ENCODE results near the gene PDE9A. TPM values are rescaled to one million over a fixed set of nuclear protein-coding genes. Genes with fewer than 3 reads are reported as not detected.
"Not testable (repeated sequence)": the region's sequence is repeated elsewhere in the genome, so short reads cannot be mapped to it uniquely, and the experiment has no call there.

PDE9A gene
- total RNA-seq: 1 to 10 TPM; 4.0 to 5.6 TPM
- long read RNA-seq, donor 1, partial matches to known transcripts: 1 of 3 reads
- long read RNA-seq, donor 1, other reads (novel, unspliced or antisense): 2 of 3 reads
- long read RNA-seq, donor 2, partial matches to known transcripts: 4 of 6 reads
- long read RNA-seq, donor 2, other reads (novel, unspliced or antisense): 1 of 6 reads

DNA sequence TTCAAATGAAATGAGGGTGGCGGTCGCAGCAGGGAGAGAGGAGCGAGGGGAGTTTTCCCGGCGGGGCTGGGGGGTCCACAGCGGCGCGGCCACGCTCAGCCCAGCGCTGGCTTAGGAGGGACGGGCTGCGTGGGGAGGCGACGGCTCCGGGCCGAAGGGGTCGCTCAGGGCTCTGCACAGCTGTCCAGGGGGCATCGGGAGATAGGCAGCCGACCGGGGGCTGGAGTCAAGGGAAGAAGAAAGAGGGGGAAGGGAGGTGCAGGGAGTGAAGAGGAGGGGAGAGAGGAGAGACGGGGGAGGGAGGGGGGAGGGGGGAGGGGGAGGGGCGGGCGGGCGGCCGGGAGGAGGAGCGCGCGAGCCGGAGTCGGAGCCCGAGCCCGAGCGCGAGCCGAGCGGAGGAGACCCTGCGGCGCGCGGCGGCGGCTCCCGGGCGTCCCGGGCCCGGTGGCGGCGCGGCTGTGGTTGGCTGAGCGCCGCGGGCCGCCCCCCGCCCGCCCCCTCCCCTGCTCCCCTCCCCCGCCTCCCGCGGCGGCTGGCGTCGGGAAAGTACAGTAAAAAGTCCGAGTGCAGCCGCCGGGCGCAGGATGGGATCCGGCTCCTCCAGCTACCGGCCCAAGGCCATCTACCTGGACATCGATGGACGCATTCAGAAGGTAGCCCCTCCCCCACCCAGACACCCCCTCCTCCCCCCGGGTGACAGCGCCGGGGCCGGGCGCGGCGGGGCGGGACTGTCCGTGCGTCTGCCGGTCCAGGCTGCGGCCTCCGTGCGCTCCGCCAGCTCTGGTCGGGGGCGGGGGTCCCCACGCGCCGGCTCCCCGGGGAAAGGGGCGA, at the start of gene PDE9A:
Gene PDE9A, plus strand, starts transcription at position 391 of the 831 bp plus-strand sequence. Its CDS starts 194 bp downstream, at position 585.
- intact Hi-C loops (cut with DNase I): no loop called here
- DNase-seq (ENCODE audit: low spot score): peak; percentile 81

DNA sequence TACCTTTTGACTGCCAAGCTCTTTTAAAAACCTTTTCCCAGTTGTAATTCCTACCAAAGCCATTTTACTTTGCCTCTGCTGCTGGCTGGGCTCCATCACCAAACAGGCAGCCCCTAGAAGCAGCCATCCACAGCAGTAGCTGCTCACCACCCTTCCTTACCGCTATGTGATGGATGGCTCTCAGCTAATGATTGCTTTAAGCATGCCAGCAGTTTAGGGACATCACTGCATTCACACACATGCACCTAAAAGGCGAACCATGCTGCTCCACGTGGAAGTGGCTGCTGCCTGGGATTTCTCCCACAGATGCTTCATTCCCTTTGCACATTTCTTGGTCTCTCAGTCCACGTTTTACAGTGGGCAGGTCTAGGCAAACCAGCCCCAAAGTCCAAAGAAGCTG, 46.3 kb upstream of the PDE9A start:
- peak; percentile 46 for DNase-seq (ENCODE audit: low spot score)
- intact Hi-C loops (cut with DNase I): no loop called here

DNA sequence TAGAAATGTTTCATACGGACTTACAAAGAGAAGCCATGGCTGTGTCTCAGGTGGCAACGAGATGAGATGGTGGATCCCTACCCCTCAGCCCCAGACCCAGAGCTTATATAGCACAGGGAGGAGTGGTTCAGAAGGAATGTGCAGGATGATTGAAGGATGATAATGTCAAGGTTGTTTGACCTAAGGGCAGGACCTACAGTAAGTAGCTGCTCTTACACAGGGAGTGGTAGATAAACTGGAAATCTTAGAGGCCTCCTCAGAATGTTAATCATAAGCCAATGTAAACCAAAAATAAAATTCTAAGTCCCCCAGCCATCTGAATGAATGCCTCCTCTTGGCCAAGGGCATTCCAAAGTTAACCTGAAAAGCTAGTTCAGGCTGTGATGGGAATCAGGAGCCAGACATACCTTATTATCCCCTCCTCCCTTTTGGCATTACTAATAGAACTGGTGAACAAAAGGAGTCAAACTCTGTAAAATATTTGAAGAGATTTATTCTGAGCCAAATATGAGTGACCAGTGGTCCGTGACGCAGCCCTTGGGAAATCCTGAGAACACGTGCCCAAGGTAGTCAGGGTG, 45.8 kb upstream of the PDE9A start:
- intact Hi-C loops (cut with DNase I): no loop called here
- no peak for DNase-seq (ENCODE audit: low spot score)

DNA sequence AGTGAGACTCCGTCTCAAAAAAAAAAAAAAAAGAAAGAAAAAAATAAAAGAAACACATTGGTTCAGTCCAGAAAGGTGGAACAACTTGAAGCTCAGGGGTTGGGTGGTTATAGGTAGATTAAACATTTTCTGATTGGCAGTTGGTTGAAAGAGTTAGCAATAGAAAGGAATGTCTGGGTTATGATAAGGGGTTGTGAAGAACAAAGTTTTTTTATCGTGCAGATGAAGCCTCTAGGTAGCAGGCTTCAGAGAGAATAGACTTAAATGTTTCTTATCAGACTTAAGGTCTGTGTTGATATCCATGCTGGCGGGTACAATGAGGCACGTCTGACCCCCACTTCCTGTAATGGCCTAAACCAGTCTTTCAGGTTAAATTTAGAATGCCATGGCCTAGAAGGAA, 45.0 kb upstream of the PDE9A start:
- DNase-seq (ENCODE audit: low spot score): no peak
- intact Hi-C loops (cut with DNase I): no loop called here

DNA sequence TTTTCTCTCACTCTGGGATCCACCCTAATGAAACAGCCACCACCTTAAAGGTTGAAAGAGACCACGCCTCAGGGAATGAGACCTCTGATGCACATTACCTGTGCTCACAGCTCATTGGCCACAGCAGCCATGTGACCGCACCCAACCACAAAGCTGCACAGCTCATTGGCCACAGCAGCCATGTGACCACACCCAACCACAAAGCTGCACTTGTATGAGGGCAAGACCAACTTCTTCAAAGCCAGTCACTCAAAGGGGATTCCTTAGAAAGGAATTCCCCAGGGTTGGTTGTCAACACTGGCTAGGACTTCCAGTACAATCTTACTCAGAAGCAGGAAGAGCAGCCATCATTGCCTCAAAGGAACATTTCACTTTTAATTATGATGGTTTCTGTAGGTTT, 43.6 kb upstream of the PDE9A start:
- no peak for DNase-seq (ENCODE audit: low spot score)
- intact Hi-C loops (cut with DNase I): no loop called here

DNA sequence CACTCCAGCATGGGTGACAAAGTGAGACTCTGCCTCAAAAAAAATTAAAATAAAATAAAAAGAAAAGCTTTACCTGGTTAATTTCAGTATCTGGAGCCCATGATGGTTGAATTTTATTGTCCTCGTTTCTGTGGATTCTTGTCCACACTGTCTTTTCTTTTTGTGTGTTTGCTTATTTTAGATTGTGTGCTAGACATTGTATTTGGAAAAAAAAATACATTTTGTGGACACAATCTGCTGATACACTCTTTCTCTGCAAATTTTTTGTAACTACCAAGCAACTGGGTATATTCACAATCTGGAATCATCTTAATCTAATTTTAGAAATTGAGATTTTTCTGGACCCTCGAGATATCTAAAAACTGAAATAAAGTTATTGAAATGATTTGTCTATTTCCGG, 41.6 kb upstream of the PDE9A start:
- intact Hi-C loops (cut with DNase I): loop anchor here in 1 of 2 donors (1.0 kb wide), 1 partner anchor 12 kb away; no protein-coding TSS in a partner anchor
- no peak for DNase-seq (ENCODE audit: low spot score)

DNA sequence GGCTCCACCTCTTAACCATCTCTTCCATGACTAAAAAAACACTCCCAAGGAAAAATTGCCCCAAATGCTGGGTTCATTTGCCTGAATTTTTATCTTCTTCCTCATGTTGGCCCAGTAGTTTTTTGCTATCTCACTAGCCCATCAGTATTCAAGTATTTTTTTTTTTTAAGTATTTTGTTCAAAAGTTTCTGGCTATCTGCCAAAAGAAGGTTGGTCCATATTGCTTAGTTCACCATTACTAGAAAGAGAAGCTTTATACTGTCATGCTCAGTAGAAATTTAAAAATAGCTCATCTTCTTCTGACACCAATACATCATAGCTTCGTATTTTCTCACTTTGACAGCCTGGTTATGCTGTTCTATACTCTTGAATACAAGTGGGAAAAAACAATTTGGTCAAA, 41.0 kb upstream of the PDE9A start:
- intact Hi-C loops (cut with DNase I): loop anchor here in 1 of 2 donors (1.0 kb wide), 1 partner anchor 12 kb away; no protein-coding TSS in a partner anchor
- no peak for DNase-seq (ENCODE audit: low spot score)

DNA sequence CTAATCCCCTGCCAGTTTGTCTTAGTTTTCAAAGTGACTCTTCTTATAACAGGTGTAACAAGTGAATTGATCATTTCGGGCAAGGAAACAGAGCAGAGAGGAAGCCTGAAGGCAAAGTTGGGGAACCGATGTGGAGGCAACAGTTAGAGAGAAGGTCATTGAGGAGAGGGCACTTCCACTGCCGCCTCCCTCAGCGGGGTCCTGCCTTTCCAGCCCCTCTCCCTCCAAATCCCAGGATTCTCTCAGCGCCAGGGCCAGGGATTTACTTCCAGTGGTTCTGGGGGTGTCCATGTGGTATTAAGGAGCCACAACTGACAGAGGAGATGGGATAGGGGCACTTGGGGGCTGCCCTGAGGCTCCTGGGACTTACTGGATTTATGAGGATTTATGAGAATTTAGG, 39.7 kb upstream of the PDE9A start:
- peak; percentile 25 for DNase-seq (ENCODE audit: low spot score)
- intact Hi-C loops (cut with DNase I): no loop called here

DNA sequence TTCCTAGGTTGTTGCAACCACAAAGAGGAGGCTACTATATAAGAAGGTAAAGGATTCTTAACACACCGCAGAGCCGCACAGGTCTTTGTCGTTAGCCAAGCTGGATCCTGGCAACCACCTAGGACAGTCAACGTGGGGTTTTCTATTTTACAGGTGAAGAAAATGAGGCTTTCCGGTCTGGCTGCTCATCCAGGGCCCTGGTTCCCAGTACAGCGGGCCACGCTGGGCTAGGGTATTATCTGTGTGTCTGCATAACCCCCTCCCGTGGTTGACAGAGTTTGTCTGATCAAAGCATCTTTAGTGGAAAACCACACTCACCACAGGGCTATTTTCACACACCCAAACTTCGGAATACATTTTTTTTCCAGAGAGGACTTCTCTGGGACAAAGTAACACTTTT, 39.0 kb upstream of the PDE9A start:
- DNase-seq (ENCODE audit: low spot score): peak; percentile 25
- intact Hi-C loops (cut with DNase I): no loop called here

DNA sequence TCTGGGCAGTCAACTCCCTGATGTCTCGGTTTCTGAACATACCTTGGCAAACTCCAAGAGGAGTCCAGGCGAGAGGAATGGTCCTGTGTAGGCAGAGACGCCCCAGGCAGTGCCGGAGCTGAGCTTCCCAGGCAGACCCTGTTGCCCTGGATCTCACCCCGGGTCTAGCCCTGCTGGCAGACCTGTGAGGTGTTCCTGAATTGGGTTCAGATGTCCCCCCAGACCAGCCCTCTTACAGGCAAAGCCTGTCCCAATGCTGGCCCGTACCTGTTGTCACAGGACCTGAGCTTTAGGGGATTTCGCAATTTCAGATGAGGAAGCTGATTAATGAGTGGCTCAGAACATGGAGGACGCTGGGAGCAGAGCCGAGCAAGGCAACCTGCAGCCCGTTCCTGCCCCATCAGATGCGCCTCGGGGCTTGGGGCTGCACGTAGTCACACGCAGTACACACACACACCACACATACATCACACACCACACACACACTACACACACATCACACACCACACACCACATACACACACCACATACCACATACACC, 38.5 kb upstream of the PDE9A start:
- DNase-seq (ENCODE audit: low spot score): peak; percentile 36
- intact Hi-C loops (cut with DNase I): no loop called here

DNA sequence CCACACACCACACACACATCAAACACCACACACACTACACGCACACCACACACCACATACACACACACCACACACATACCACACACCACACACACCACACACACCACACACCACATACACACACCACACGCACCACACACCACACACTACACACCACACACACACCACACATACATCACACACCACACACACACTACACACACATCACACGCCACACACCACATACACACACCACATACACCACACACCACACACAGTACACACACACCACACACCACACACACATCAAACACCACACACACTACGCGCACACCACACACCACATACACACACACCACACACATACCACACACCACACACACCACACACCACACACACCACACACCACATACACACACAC, 38.0 kb upstream of the PDE9A start:
- intact Hi-C loops (cut with DNase I): not testable (repeated sequence)

DNA sequence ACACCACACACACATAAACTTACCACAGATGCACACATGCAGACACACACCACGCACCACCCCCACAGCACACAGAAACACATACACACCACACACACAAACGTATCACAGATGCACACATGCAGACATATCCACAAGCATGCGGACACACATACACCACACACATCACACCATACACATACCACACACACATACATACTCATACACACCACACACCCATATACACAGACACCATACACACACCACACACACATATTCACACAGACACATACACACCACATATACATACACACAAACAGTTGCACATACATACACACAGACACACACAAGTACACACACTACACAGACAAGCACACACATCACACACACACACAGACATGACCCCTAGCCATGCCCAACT, 37.5 kb upstream of the PDE9A start:
- intact Hi-C loops (cut with DNase I): no loop called here
- no peak for DNase-seq (ENCODE audit: low spot score)

More for the DNA sequence above, 38.0 kb upstream of the PDE9A start:
- not testable (repeated sequence) for DNase-seq (ENCODE audit: low spot score)

DNA sequence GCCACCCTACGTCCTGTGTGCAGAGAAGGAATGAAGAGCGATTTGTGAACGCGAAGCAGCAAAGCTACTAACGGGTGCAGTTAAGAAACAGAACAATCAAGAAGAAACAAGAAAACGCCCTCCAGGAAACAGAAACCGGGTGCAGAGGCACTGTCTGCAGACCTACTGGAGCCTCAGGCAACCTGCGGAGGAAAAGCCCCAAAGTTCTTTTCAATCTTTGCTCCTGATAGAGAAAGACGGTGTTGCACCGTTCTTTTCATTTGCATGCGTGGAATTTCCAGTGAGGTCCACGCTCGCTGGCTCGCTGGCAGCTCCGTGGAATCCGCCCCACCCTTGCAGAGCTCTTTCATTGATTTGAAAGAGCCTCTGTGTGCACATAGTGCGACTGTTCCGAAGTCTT, 37.0 kb upstream of the PDE9A start:
- DNase-seq (ENCODE audit: low spot score): peak; percentile 36
- intact Hi-C loops (cut with DNase I): no loop called here

DNA sequence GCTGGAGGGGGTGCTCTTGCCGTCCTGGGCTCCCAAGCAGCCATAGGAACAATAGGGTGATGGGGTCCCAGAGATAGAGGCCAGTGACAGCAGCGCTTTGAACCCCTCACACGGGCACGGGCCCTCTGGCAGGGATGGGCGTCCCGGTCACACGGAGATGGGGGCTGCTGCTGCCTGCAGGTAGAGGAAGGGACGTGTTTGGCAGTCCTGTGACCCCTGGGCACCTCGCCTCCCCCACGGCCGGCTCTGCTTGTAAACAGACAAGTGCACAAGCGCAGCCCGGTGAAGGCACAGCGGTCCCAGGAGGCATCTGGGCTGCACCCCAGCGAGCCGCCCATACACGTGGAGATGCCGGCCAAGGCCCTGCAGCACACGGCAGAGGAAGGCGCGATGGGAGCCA, 36.5 kb upstream of the PDE9A start:
- peak; percentile 72 for DNase-seq (ENCODE audit: low spot score)
- intact Hi-C loops (cut with DNase I): no loop called here

DNA sequence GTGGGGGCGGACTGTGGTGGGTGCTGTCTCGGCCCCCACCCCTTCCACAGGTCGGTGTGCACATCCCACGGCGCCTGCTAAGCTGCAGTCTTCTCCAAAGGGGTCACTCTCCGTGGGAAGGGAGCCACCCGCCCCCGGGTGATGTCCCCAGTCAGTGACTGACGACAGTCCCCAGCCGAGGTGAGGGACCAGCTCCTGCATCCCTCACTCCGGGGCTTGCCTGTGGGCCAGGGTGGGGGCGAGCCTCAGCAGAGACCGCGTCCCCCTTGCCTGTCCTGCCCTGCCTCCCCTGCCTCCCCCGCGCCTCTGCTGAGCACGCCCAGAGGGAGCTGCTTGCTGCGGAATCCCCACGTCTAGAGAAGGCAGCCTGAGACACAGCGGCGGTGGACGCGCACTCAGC, 35.9 kb upstream of the PDE9A start:
- DNase-seq (ENCODE audit: low spot score): peak; percentile 76
- intact Hi-C loops (cut with DNase I): no loop called here

DNA sequence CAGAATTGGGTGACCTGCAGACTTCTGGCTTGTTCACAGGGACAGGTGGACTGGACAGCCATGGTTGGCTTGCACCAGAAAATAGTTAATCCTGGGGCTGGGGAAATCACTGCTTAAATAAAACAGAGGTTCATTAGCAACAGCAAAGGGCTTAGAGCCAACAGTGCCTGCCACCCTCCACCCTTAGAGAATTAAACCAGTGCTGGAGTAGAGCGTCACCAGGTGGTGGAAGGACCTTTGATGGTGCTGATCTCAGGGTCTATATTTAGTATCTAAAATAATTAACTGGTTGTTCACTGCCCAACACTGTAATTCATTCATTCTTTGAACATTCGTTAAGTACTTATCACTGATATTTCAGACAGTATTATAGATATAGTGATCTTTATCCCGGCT, 34.7 kb upstream of the PDE9A start:
- no peak for DNase-seq (ENCODE audit: low spot score)
- intact Hi-C loops (cut with DNase I): no loop called here

DNA sequence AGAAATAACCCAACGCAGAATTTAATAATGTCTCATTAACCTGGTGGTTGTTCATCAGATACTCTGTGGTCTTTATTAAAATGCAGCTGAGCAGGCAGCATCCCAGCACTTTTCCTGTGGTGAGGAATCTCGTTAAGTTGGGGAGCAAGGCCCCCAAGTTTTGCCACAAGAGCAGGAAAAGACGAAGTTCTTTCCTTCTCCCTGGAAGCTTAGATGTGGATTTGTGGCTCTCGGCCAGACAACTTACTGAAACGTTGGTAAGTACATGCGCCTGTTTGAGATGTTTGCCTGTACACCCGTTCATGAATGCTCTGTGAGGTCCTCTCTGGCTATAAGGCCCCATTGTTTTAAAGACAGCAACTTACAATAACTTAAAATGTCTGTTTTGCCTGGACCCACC, 34.3 kb upstream of the PDE9A start:
- no peak for DNase-seq (ENCODE audit: low spot score)
- intact Hi-C loops (cut with DNase I): no loop called here

DNA sequence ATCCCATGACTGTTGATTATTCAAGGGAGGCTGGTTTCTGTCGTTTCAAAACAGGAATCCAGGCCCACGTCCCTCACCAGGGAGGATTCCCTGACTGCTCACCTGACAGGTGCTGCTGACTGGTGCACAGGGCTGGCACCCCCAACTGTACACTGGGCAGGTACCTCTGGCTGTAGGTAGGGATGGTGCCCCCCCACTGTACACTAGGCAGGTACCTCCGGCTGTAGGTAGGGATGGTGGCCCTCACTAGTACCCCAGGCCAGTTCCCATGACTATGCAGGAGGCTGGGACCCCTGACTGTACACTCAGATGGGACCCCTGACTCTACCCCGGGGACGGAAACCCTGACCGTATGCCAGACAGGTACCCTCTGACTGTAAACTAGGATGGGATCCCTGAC, 33.6 kb upstream of the PDE9A start:
- DNase-seq (ENCODE audit: low spot score): peak; percentile 49

DNA sequence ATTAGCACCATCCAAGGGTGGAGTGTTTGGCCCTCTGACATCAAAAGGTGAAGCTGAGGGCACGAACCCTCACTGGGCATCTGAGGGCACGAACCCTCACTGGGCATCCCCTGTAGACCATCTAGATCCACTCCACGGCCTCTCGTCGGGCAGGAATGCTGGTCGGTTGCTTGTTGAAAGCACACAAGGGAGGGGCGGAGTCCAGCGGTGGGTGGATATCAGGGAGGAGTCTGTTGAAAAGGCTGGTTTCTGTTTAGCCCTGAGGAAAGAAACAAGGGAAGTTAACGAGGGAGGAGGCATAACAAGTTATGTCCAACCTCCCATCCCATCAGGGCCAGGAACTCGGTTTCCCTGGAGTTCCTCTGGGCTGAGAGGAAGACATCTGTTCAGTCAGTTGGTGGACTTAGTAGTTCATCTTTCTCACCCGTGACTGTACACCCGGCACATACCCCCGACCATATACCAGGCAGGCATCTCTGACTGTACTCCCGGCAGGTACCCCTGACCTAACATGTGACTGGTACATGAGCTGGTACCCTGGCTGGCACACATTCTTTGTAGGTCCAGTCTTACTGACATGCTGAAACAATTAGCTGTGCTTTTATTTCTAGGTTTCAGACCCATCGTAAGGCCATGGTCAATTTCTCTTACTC, 32.1 kb upstream of the PDE9A start:
- intact Hi-C loops (cut with DNase I): no loop called here
- peak; percentile 78 for DNase-seq (ENCODE audit: low spot score)

More for the DNA sequence above, 33.6 kb upstream of the PDE9A start:
- intact Hi-C loops (cut with DNase I): no loop called here

DNA sequence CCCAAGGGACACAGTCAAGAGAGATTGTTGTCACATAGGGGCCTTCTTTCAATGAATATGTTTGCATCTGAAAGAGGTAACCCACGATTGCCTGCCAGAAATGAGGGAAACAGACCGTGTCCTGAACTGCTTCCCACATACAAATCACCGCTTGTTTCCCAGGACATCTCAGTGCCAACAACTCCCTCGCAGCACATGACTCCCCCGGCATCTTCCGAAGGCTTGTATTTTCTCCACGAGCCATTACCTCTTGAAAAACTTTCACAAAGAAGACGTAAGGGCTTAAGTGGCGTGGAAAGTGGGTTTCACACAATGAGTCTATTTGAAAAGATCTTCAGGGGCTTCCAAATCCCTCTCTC, 31.6 kb upstream of the PDE9A start:
- peak; percentile 32 for DNase-seq (ENCODE audit: low spot score)
- intact Hi-C loops (cut with DNase I): no loop called here

Measured in posterior vena cava (tissue), 2 donors.